GM18517 (cell line): ENCODE data around the gene SYT4.

Experiments used
- ATAC-seq: cut with Tn5 transposase; IDR thresholded peaks from one replicate; pipeline ENCODE4 v1.9.1; 2021; ENCODE audit warnings: mild to moderate bottlenecking, moderate library complexity; ENCODE audit not compliant: unreplicated experiment

The SYT4 gene

DNA sequence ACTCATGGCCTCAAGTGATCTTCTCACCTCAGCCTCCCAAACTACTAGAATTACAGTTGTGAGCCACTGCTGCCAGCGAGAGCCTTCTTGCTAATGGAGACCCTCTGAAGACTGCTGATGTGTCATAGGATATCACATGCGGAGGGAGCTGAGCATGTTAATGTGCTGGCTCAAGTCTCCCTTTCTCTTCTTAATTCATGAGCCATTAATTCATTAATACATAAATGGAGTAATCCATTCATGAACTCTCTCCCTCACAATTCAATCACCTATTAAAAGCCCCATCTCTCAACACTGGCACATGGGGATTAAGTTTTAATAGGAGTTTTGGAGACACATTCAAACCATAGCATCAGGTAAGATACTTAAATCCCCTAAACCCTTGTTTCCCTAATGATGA lies 54.8 kb downstream of the SYT4 start:
- ATAC-seq, result no peak

DNA sequence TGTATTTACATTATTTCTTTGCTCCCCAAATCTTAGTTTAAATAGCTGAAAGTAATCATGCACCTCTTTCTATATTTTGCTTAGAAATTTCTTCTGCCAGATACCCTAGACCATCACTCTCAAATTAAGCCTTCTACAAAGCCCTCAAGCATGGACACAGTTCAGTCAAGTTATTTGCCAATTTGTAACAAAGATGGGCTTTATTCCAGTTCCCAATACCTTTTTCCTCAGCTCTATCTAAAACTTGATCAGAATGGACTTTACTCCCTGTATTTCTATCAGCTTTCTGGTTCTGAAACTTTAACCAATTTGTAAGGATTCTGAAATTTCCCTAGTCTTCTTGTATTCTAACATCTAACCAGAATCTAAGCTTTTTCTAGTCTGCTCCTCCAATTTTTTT lies 56.6 kb downstream of the SYT4 start:
- ATAC-seq, result no peak
